Measurements from ENCODE around the gene PLK3.
"Not testable (repeated sequence)": the region's sequence is repeated elsewhere in the genome, so short reads cannot be mapped to it uniquely, and the experiment has no call there.

PLK3 gene

GRCh38 chr1:44799770-44800584, at the start of gene PLK3:
TSS of gene PLK3 (plus strand) at chr1:44800377. CDS start at chr1:44800464, 87 bp downstream.
- TF ChIP-seq POLR2A (IDR thresholded peaks at IDR 0.05; ENCODE audit: extremely low read depth, insufficient read length) = peak; percentile 55
- TF ChIP-seq MYC (IDR thresholded peaks at IDR 0.05; ENCODE audit: low read depth, low read length) = peak; percentile 98
- TF ChIP-seq CTCF (IDR thresholded peaks at IDR 0.05; ENCODE audit: low read depth, low read length) = peak; percentile 70
- TF ChIP-seq MAX (IDR thresholded peaks at IDR 0.05; ENCODE audit: low read depth, low read length) = peak; percentile 92
- DNase-seq (ENCODE audit: low read depth) = peak; percentile 97

GRCh38 chr1:44757420-44757819, 42.8 kb upstream of the PLK3 start:
- no peak for DNase-seq (ENCODE audit: low read depth)
- no peak overlapping the region for H3K4me3 ChIP-seq (ENCODE audit: low read depth, low read length)
- no peak for TF ChIP-seq POLR2A (IDR thresholded peaks at IDR 0.05; ENCODE audit: extremely low read depth, insufficient read length)
- TF ChIP-seq CTCF (IDR thresholded peaks at IDR 0.05; ENCODE audit: low read depth, low read length) = no peak
- TF ChIP-seq MYC (IDR thresholded peaks at IDR 0.05; ENCODE audit: low read depth, low read length) = no peak

More at GRCh38 chr1:44799770-44800584, at the start of gene PLK3:
- peak within 1 kb of the TSS; percentile 56 for H3K4me3 ChIP-seq (ENCODE audit: low read depth, low read length)

GRCh38 chr1:44759077-44759476, 41.1 kb upstream of the PLK3 start:
- no peak for DNase-seq (ENCODE audit: low read depth)
- no peak for TF ChIP-seq CTCF (IDR thresholded peaks at IDR 0.05; ENCODE audit: low read depth, low read length)
- TF ChIP-seq MAX (IDR thresholded peaks at IDR 0.05; ENCODE audit: low read depth, low read length) = no peak
- no peak for TF ChIP-seq MYC (IDR thresholded peaks at IDR 0.05; ENCODE audit: low read depth, low read length)
- TF ChIP-seq POLR2A (IDR thresholded peaks at IDR 0.05; ENCODE audit: extremely low read depth, insufficient read length) = no peak

GRCh38 chr1:44760876-44761275, 39.3 kb upstream of the PLK3 start:
- TF ChIP-seq POLR2A (IDR thresholded peaks at IDR 0.05; ENCODE audit: extremely low read depth, insufficient read length) = no peak
- no peak for TF ChIP-seq MYC (IDR thresholded peaks at IDR 0.05; ENCODE audit: low read depth, low read length)
- TF ChIP-seq CTCF (IDR thresholded peaks at IDR 0.05; ENCODE audit: low read depth, low read length) = no peak
- TF ChIP-seq MAX (IDR thresholded peaks at IDR 0.05; ENCODE audit: low read depth, low read length) = no peak
- no peak for DNase-seq (ENCODE audit: low read depth)
- no peak overlapping the region for H3K4me3 ChIP-seq (ENCODE audit: low read depth, low read length)

More at GRCh38 chr1:44759077-44759476, 41.1 kb upstream of the PLK3 start:
- H3K4me3 ChIP-seq (ENCODE audit: low read depth, low read length) = no peak overlapping the region

GRCh38 chr1:44766421-44766820, 33.8 kb upstream of the PLK3 start:
- DNase-seq (ENCODE audit: low read depth); H3K4me3 ChIP-seq (ENCODE audit: low read depth, low read length): not testable (repeated sequence)

- H3K4me3 ChIP-seq (ENCODE audit: low read depth, low read length) = peak within 1 kb of the TSS; percentile 69
- no peak for TF ChIP-seq CTCF (IDR thresholded peaks at IDR 0.05; ENCODE audit: low read depth, low read length)
- TF ChIP-seq POLR2A (IDR thresholded peaks at IDR 0.05; ENCODE audit: extremely low read depth, insufficient read length) = peak; percentile 97
- peak; percentile 85 for TF ChIP-seq MAX (IDR thresholded peaks at IDR 0.05; ENCODE audit: low read depth, low read length)
- TF ChIP-seq MYC (IDR thresholded peaks at IDR 0.05; ENCODE audit: low read depth, low read length) = peak; percentile 97
- DNase-seq (ENCODE audit: low read depth) = peak; percentile 95
Observed at GRCh38 chr1:44775078-44775929, 24.9 kb upstream of the PLK3 start, which contains the start of gene RPS8. TSS of gene RPS8 (plus strand) at chr1:44775540. CDS start at chr1:44775597, 57 bp downstream.

Data from NB4 (cell line).